ENCODE data around the gene MYO5B.

Gene MYO5B

DNA sequence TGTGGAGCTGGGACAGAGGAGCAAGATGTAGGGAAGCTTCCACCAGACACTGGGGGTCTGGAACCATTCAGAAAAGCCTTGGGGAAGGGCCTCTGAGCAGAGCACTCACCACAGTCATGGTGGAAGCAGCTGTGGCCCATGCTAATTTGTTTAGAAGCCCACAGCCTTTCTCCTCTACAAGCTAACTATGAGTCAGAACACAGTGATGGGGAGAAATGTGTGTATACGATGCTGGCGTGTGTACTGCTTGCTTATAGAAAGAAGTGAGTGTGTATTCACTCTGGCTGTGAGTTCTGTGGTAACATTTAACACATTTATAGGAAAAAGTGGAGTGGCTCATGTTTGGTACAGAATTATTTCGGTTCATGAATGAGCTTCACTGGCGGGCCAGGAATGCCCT lies 224.6 kb downstream of the MYO5B start:
- no peak for DNase-seq (ENCODE audit: low read depth in 2 of 2)

DNA sequence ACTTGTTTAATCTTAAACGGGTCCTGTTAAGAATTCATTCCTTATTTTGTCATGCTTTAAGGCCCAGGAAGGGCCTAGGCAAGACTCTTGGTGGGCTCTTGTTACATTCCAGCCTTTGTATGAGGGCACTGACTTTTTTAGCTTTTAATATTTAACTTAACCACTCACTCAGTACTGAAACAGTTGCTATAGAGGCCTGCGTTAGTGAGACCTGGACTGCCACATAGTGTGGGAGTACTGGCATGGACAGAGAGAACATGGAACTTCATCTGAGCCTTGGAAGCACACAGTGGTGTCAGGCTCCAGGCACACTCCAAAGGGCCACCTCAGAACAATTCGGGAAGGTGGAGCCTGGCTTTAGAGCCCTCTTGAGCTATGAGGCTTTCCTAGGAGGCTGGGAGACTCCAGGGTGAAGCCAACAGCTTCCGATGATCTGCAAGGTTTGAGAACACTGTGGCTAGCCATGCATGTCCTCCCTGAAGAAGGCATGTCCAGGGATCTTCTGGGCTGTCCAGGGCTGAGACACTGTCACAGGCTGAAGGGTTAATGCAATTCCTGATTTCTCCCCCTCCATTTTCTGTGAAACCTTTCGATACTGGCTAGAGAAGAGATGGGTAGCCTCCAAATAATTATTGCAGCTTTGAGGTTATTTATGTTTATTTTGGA lies 226.2 kb downstream of the MYO5B start:
- DNase-seq (ENCODE audit: low read depth in 2 of 2), result no peak

DNA sequence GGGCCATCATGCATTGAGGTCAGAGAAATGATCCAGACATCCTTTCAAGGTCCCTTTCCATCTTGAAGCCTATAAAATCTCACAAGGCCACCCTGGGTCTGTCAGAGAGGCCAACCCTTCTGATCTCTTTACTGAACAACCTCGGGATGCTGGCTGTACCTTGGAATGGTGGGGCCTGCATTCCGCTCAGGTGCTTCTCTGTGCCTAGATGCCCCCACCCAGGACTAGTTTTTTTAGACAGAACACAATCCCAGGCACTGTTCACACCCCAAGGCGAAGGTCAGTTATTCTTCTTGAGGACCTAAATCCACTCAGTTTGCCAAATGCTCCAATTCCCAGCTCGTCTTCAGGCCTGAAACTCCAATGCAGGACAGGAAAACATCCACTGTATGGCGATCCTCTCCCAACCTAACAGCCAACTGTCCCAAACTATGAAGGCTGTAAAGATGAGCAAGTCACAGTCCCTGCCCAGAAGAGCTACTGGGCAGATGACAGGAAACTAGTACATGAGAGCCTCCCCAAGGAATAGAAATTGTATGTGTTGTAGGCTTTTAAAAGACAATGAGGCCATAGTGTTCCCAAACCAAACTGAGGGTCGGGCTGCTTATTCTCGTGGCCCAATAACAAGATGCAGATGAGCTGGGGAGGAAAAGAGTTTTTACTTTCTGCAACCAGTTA lies 227.2 kb downstream of the MYO5B start:
- DNase-seq (ENCODE audit: low read depth in 2 of 2), result no peak

DNA sequence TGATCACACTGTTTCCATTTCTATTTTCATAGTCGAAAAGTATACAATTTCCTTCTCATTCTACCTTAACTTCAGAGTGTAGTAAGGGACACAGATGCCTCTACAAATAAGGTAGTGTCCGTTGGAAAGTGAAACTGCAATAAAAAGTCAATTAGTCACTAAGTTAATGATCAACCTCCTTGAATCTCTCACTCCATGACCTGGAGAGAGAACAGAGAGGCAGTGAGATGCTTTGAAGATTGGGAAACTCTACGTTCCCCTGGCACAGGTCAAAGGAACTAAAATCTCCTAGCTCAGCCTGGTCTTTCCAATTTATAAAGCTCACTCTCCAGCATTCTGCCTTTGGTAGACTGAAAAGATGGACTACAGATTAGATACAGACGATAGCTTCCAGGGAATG lies 227.8 kb downstream of the MYO5B start:
- DNase-seq (ENCODE audit: low read depth in 2 of 2), result no peak

DNA sequence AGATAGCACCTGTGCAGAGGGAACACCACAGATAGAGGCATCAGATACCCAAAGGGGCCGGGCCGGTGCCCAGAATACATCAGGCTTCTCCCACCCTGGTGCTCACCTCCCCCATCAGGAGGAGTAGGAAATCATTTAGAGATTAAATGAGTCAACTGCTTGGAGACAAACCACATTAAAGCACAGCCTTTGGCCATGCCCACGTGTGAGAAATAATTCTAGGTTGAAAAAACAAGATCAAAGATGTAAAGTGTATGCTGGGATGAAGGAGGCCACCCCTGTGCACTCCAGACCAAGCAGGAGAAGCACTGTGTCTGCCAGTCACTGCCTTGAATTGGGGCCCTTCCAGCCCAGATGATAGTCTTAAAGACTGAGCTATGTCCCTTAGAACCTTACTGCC lies 228.9 kb downstream of the MYO5B start:
- no peak for DNase-seq (ENCODE audit: low read depth in 2 of 2)

DNA sequence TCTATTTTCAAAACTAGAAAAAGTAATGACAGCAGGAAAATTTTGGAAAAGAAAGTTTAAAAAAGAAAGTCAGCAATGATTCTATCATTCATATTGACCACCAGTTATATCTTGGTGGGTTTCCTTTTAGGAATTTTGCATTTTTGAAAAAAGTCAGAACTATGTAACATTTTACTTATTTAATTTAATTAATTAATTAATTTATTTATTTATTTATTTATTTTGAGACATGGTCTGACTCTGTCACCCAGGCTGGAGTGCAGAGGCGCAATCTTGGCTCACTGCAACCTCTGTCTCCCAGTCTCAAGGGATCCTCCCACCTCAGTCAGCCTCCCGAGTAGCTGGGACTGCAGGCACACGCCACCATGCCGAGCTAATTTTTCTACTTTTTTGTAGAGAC lies 231.7 kb downstream of the MYO5B start:
- DNase-seq (ENCODE audit: low read depth in 2 of 2), result no peak

DNA sequence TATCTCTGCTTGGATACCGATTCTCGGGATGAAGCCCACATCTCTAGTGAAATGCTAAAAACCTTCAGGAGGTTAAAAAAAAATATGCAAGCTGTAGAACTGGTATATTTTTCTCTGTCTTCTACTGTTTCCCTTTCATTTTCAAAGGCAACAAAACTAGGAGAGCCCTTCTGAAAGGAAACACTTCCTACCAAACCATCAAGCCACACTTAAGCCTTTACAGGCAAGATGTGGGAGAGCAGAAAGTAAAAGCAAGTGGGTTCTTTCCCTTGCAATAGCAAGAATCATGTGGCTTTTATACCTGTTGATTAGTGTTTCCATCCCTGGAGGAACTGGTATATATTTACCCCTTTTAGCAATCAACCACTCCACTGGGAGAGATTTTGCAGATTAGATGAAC lies 233.7 kb downstream of the MYO5B start:
- DNase-seq (ENCODE audit: low read depth in 2 of 2), result no peak

DNA sequence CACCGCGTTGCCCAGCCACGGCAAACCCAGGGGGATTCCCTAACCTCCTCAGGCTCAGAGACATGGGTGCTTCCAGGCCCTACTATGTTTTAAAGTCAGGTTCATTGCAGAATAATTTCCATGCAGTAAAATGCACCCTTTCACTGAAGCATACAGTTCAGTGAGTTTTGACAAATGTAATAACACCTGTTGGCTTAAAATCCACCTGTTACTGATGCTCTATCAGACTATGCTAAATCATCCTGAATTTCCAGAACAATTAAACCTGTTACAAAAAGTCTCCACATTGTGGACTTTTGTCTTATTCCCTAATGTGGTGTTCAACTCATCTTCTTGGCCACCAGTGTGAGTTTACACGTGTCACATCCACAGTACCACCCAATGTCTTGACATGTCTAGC lies 234.6 kb downstream of the MYO5B start:
- DNase-seq (ENCODE audit: low read depth in 2 of 2), result no peak

DNA sequence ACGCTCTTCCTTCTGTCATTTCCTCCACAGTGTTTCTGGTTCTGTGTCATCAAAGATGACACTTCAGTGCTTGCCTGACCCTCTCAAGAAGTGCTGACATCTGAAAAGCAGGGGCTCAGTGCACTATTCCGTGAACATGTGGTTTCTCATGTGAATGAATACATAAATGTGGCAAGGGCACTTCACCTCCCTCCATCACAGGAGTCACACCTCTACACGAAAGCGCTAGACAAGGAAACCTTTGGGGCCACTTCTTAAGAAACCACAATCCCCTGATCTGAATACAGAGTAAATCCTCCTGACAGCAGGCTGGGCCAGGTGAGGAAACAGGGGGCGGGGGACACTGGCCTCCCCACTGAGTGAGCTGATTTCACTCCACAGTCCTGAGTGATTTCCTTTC lies 235.8 kb downstream of the MYO5B start:
- no peak for DNase-seq (ENCODE audit: low read depth in 2 of 2)

DNA sequence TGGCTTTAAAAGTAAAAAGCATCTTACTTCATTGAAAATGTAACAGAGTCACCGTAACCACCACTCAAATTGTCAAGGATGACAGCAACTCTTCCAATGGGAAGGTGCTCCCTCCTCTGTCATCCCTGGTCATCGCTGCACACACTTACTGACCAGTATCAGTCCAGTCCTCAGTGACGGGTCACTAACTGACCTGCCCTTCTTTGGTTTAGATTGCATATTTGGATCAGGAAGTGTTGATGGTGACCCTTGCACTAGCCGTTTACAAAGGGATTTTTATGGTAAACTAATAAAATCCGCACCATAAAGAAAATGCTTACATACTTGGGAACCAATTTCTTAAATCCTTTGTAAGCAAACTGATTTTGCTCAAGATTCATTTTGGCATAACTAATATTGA lies 239.7 kb downstream of the MYO5B start:
- no peak for DNase-seq (ENCODE audit: low read depth in 2 of 2)

DNA sequence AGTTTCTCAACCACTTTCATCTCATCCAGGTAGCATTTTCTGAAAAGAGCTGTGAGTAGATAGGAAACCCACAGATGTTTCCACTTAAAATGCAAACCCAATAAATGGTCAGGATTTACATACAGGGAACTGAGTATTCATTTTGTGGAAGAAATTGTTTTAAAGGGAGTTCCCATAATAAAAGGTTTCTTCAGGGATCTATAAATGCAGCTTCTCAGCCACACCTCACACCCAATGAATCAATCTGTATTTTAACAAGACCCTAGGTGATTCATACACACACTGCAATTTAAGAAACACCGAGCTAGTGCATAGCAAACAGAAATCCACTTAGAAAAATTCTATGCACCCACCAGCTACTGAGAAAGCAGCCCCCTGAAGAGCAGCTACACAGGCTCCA lies 241.6 kb downstream of the MYO5B start:
- no peak for DNase-seq (ENCODE audit: low read depth in 2 of 2)

DNA sequence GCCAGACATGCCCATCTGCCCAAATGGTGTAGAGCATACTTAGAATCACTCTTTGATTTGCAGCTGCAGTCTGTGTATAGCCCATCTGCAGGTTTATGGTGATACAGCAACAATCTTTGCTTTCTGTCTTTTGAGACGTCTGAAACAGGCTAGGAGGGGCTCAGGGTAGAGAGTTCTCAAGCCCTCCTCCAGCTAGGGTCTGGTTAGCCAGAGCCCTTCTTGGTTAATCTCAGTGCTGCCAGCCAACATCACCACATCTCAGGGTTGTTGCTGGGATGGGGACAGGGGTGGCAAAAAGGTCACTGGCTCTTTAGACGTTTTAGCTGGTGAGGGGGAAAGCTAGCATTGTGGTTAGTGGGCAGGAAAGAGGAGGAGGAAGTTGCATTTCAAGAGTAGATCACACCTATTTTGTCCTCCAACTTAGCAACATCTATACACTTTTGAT lies 245.0 kb downstream of the MYO5B start:
- DNase-seq (ENCODE audit: low read depth in 2 of 2), result no peak

DNA sequence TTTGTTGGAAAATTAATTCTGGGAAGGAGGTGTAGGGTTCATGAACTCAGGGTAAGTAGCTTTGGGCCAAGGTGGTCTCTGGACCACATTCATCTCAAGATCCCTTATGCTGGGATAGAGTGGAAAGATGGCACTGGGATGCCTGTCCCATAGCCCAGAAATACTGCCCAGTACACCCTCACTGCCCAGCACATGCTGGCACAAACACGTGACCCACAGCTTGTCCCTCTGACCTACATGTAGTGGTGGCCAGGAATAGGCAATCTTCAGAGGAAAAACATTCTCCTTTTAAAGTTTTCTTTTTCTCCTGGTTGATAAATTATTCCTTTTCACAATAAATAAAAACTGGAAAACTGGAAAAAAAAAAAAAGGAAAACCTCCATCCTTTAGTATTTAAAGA lies 246.0 kb downstream of the MYO5B start:
- DNase-seq (ENCODE audit: low read depth in 2 of 2), result no peak

DNA sequence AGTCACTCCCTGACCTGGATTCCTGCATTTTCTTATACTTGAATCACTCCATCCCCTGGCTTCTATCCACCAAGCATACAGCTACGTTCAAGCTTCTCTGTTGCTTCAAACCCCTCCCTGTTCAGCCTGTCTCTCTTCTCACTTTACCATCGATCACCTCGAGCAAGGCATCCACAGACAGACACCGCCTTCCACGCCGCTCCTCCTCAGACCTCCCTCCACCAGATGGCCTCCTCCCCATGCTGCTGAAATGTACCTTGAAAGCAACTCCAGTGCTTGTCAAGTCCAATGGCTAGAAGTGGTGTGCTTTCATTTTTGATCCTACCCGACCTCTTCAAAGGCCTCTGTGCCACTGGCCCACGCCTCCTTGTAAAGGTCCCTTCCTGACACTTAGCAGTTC lies 250.3 kb downstream of the MYO5B start:
- DNase-seq (ENCODE audit: low read depth in 2 of 2), result no peak

DNA sequence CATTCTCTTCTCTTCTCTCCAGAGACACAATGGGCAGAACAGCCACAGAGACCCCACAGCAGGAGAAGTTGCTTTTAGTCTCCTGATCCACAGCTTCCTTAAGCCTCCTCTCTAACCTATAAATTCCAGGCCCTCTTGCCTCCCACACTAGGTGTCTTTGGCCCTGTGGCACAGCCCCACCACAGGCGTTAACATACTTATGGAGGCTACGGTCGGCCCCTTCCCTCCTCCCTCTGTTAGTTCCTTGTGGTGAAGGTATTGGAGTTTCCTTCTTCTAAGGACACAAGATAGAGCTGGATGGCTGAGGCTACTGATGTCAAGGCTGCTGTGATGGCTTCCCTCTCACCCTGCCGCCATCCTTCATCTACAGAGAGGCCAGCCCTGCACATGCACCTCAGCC lies 258.1 kb downstream of the MYO5B start:
- DNase-seq (ENCODE audit: low read depth in 2 of 2), result no peak

DNA sequence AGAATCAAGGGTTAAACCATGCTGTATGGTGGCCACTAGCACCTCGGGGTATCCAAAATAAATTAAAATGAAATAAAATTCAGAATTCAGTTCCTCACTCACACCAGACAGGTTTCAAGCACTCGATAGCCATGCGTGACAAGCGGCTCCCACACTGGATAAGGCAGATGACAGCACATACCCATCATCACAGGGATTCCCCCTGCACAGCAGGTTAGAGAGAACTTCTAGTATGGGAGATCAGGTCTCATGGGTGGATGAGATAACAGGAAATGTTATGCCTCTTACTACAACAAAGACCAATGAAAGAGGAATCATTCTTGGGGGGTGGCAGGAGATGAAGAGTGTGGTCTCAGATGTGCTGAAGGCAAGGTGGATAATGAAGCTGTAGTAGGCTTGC lies 259.7 kb downstream of the MYO5B start:
- no peak for DNase-seq (ENCODE audit: low read depth in 2 of 2)

DNA sequence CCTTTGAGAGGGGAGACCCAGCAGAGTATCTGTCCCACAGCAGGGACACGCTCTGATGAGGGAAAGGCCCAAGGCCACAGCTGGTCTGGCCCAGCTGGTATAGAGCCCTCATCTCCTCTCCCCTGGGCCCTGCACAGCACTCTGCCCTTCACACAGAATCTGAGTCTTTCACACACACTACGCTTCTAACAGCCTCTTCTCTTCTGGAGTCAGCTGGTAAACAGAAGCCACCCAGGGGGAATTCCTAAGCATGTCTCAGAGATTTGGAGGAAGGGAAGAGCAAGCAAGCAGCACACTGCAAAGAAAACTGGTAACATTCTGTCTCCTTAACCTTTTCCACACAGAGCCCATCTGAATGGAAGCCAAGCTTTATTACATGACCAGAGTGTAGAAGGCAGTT lies 260.5 kb downstream of the MYO5B start:
- no peak for DNase-seq (ENCODE audit: low read depth in 2 of 2)

DNA sequence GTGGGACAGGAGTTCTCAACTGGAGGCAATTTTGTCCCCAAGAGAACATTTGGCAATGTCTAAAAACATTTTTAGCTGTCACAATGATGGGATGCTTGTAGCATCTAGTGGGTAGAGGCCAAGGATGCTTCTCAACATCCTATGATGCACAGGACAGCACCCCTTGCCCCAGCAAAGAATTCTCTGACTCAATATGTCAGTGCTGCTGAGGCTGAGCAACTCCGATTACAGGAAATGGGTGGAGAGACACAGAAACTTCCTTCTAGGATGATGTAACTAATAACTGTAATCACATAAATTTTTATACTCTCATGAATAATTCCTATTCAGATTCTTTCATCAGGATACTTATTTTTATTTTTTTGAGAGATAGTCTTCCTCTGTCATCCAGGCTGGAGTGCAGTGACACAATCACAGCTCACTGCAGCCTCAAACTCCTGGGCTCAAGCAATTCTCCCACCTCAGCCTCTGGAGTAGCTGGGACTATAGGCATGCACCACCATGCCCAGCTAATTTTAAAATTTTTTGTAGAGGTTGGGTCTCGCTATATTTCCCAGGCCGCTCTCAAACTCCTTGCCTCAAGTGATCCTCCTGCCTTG lies 261.3 kb downstream of the MYO5B start:
- no peak for DNase-seq (ENCODE audit: low read depth in 2 of 2)

DNA sequence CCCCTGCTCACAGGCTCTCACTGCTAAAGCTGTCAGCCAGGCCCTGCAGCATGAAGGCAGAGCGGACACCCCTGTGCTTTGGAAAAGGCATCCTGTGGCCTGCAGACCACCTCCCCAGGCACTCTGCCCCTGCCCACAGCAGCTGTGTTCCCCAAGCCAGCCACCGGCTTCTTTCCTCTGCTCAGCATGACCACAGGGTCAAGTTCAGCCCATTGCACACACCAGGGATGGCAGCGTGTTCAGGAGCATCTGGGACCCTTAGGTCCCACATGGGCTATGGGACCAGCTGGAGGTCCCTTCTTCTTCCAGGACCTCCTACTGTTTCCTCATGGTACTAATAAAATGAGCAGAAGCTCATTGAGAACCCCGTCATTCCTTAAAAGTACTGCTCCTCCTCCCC lies 263.2 kb downstream of the MYO5B start:
- DNase-seq (ENCODE audit: low read depth in 2 of 2), result no peak

DNA sequence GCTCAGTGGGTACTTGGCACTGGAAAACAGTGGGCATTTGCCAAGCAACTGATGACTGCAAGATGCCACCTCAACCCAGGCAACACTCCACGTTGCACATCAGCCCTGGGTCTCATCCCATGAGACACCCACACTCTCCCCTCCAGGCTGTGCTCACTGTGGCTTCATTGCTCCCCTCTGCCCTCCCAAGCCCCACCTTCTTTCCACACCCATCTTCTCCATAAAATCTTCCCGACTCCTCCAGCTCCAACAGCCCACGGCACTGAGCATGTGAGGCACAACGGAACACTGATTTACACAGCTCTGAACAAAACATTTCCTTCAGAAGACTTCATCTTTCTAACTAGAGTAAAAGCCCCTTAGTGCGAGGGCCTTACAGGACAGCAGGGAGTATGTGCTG lies 263.8 kb downstream of the MYO5B start:
- no peak for DNase-seq (ENCODE audit: low read depth in 2 of 2)

DNA sequence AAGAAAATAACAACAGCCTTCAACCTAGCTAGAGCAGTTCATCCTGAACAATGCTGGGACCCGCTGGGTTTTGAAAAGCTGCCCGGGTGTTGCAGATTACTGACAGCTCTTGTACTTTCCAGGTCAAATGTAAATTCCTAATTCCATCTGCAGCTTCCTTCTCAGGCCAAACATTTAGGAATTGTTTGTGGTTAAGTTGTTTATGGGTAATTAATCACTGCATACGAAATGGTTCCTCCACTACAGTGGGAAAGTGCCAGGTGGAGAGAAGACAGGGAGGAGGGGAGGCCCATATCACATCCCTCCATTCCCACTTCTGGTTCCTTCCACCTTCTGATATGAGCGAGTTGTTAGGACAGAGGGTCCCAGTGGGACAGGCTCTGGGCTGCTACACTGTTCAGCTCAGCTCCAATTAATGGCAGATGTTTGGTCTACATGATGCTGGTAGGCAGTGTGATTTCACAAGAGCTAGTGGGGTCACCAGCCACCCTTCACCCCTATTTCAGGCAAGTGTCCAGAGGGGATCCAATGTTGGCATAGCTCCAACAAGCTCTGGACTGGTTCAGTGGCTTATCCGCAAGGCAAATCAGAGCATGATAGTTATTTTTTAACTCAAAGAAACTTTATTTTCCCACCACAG lies 268.7 kb downstream of the MYO5B start:
- no peak for DNase-seq (ENCODE audit: low read depth in 2 of 2)

DNA sequence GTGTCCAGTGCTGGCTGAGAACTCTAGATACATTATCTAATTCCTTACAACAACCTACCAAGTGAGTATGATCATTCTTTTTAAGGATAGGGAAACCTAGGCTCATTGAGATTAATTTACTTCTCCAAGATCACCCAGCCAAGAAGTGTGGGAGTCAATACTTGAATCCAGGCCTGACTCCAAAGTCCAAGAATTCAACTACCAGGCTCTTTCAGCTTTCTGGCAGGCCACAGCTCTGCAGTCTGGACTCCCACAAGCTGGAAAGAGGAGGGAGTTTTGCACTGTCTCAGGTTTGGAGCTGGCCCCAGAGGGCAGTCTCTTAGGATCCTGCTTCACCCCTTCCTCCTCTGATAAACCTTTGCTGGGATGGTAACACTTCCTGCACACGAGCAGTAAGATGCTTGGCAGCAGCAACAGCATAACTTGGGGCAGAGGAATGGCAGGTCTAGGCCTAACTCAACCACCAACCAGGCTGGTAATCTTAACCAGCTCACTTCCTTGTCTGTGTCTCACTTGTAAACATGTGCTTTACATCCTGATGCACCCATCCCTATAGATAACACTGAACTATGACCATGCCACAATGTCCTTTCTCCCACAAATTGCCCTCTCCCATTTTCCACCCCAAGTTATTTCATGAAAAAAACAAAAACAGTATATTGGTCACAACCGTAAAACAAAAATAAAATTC lies 270.5 kb downstream of the MYO5B start:
- no peak for DNase-seq (ENCODE audit: low read depth in 2 of 2)

Data from stimulated activated CD8-positive, alpha-beta memory T cell treated with anti-CD3 and anti-CD28 coated beads, Interleukin-15, amount 100 ng/mL, for 4 hours (primary cell).